ENCODE measurements around the gene KNDC1. TPM values are rescaled to one million over a fixed set of nuclear protein-coding genes. Genes with fewer than 3 reads are reported as not detected.

The KNDC1 gene
- total RNA-seq, 2 donors from 2014 or later = 0.33 to 0.37 TPM

DNA sequence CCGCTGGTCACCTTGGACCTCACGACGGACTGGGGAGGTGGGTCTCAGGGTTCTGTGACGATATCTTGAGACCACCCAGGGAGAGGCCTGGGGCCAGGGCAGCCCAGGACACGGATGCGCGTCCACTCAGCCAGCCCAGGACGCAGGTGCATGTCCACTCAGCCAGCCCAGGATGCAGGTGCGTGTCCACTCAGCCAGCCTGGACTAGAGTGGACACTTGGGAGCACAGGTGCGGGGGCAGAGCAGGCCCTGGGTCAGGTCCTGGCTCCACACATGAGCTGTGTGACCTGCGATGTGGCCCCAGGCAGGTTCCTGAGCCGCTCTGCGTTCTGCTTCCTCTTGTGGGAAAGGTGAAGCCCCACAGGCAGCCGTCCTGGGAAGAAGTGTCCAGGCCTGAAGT lies 22.2 kb downstream of the KNDC1 start:
- DNase-seq (ENCODE audit: low spot score) = no peak

DNA sequence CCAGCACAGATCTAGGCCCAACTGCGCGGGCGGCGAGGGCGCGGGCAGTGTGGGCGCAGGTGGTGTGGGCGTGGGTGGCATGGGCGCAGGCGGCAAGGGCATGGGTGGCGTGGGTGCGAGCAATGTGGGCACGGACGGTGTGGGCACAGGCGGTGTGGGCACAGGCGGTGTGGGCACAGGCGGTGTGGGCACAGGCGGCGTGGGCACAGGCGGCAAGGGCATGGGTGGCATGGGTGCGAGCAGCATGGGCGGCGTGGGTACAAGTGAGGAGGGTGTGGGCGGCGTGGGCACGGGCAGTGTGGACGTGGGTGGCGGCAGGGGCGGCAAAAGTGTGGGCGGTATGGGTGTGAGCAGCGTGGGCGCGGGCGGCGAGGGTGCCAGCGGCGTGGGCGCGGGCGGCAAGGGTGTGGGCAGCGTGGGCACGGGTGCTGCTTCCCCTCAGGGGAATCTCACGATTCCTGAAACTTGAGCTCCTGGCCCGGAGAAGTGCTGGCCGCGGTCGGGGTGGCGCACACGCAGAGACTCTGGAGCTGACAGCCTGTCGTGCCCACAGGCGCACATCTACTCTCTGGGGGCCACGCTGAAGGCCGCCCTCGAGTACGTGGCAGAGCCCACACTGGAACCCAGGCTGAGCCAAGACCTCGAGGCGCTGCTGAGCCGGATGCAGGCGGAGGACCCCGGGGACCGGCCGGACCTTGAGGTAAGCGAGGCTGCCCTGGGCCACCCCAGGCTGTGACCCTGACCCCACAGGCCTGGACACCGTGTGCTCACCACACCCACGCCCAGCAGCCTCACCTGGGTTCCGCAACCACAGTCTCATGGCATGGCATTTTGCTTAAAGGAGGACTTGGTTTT lies 23.0 kb downstream of the KNDC1 start:
- DNase-seq (ENCODE audit: low spot score) = no peak
- intact Hi-C loops (cut with DNase I) = no loop called here

More for the DNA sequence above, 22.2 kb downstream of the KNDC1 start:
- intact Hi-C loops (cut with DNase I) = no loop called here

GRCh38 chr10:133183646-133184378 lies 23.8 kb downstream of the KNDC1 start:
- no peak for DNase-seq (ENCODE audit: low spot score)
- intact Hi-C loops (cut with DNase I) = no loop called here

DNA sequence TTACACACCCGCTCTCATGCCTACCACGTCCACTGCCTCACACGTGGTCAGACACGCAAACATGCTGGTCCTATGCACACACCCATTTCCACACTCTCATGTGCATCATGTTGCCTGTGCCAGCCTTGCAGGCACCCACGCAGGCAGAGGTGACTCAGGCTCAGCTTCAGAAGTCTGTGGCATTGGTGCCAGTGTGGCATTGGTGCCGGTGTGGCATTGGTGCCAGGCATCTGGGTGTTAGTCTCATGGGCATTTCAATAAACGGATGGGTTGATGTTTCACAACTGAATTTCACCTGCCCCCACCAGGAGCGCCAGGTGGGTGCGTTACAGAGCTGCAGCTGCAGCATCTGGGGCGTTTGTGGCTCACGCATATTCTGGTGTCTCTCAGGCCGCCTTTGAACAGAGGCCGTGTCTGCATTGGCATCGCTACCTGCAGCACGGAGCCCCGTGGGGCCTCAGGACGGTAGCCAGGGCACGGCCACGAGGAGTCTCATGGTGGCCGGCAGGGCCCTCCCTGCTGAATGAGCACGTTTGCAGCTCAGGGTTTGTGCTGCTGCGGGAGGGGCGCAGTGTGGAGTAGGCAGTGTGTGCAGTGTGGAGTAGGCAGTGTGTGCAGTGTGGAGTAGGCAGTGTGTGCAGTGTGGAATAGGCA lies 24.7 kb downstream of the KNDC1 start:
- intact Hi-C loops (cut with DNase I) = no loop called here

GRCh38 chr10:133185421-133185820 lies 25.4 kb downstream of the KNDC1 start:
- intact Hi-C loops (cut with DNase I) = no loop called here
- no peak for DNase-seq (ENCODE audit: low spot score)

More for the DNA sequence above, 24.7 kb downstream of the KNDC1 start:
- DNase-seq (ENCODE audit: low spot score) = no peak

- intact Hi-C loops (cut with DNase I) = no loop called here
- DNase-seq (ENCODE audit: low spot score) = no peak
Measured at GRCh38 chr10:133185916-133186315, 25.9 kb downstream of the KNDC1 start.

DNA sequence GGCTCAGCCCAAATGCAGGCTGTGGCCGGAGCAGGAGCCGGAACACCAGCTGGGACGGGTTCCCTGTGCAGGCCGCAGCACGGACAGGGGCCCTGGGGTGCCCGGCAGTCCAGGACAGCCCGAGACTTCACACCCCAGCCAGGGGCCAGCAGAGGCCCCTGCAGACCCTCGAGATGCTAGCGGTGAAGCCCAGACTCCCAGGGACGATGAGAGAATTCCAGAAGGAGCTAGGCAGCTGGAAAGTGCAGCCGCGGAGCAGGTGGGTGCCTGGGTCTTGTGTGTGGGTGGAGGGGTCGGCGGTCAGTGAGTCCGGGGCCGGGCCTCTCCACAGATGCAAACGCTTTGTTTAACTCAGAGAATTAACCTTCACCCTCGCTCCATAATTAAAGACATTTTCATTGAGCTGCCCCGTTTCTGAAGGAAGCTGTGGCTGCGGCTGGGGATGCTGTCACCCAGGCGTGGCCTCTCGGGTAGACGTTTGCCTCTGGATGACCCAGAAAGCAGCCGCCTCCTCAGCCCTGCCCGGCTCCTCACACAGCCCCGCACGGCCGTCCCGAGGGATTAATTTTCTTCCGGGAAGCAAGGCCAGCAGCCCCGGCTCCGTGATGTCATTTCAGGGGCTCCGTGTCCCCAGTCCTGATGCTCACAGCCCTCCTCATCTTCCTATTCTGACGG lies 26.5 kb downstream of the KNDC1 start:
- no peak for DNase-seq (ENCODE audit: low spot score)
- intact Hi-C loops (cut with DNase I) = no loop called here

DNA sequence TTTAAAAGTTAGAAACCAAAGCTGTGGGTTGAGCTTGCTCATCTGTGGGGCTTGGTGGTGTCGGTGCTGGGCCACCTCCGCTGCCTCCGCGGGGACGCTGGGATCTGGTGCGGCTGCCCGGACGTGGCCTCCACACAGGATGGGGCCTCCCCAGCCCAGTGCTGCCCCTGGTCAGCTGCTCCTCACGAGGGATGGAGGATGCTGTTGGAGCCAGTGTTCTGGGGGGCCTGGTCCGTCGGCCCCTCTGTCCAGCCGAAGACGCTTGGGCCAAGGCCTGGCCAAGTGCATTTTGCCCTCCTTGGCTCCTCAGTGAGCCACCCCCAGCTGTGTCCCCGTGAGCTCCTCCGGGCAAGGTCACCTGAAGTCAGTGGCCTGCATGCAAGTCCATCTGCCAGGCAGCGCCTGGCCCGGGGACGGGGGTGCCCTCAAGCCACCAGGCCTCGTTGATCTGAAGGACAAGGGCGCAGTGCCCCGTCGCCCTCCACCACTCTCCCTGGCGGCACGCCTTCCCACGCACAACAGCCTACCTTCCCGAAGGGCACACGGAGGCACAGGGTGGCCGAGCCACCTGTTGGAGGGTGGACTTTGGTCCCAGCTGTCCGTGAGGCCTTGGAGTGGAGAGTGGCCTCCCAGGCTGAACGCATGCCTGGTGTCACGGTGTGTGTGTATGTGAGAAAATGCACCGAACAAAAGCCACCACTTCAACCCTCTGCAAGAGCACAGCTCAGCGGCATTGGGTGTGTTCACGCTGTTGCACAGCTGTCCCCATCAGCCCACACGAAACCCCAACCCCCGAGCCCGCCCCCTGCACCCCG lies 27.3 kb downstream of the KNDC1 start:
- intact Hi-C loops (cut with DNase I) = no loop called here
- no peak for DNase-seq (ENCODE audit: low spot score)

DNA sequence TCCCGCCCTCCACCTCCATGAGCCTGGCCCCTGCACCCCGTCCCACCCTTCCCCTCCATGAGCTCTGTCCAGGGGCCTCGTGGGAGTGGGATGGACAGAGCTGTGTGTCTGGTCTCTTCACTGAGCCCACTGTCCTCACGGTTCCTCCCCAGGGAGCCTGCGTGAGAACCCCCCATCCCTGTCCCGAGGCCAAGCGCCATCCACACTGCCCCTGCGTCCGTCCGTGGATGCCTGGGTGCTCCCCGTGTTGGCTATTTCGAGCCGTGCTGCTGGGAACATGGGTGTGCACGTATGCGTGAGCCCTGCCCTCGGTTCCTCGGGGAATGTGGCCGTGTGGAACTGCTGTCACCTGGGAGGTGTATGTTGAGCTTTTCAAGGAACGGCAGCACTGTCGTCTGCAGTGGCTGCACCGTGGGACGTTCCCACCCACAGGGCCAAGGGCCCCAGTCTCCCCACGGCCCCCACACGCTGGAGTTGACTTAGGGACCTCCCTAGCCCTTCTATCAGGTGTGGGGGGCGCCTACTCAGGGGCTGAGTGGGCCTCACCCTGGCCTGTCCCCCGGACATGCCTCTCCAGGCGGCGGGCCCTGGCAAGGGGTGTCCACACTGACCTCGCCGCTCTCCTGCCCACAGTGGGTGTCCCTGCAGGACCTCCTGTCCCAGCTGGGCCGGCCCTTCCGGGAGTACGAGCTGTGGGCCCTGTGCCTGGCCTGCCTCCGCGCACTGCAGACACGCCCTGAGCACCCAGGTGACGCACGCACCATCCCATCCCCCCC lies 28.1 kb downstream of the KNDC1 start:
- no peak for DNase-seq (ENCODE audit: low spot score)
- intact Hi-C loops (cut with DNase I) = no loop called here

- intact Hi-C loops (cut with DNase I) = no loop called here
- DNase-seq (ENCODE audit: low spot score) = no peak
Measured at GRCh38 chr10:133189256-133189655, 29.2 kb downstream of the KNDC1 start.

DNA sequence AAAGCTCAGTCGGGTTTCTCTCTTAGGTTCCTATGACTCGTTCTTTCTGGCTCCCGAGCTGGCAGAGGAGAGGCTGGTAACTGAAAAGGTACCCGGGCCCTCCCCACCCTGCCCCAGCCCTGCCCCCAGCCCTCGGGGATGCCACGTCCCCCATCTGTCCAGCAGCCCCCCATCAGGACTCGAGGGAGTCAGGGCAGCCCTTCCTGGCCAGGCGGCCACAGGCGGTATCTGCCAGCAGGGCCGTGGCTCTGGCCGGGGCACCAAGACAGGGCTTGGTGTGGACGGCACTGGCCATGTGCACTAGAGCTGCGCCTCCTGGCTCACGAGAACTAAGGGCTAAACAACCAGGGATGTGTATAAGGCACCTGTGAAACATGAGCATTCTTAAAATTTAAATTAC lies 29.7 kb downstream of the KNDC1 start:
- DNase-seq (ENCODE audit: low spot score) = no peak
- intact Hi-C loops (cut with DNase I) = no loop called here

DNA sequence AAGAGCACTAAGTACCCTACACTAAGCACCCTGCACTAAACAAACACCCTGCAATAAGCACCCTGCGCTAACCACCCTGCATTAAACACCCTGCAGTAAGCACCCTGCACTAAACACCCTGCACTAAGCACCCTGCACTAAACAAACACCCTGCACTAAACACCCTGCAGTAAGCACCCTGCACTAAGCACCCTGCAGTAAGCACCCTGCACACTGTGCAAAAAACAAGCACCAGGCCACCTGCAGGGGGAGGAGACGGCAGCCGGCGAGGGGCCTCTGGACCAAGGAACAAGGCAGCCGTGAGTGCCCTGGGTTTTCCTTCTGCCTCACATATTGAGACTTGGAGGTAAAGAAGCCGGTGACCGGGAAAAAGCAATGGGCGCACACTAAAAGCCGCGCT lies 30.2 kb downstream of the KNDC1 start:
- intact Hi-C loops (cut with DNase I) = no loop called here

GRCh38 chr10:133191651-133192050 lies 31.6 kb downstream of the KNDC1 start:
- intact Hi-C loops (cut with DNase I) = no loop called here
- no peak for DNase-seq (ENCODE audit: low spot score)

More for the DNA sequence above, 30.2 kb downstream of the KNDC1 start:
- DNase-seq (ENCODE audit: low spot score) = no peak

DNA sequence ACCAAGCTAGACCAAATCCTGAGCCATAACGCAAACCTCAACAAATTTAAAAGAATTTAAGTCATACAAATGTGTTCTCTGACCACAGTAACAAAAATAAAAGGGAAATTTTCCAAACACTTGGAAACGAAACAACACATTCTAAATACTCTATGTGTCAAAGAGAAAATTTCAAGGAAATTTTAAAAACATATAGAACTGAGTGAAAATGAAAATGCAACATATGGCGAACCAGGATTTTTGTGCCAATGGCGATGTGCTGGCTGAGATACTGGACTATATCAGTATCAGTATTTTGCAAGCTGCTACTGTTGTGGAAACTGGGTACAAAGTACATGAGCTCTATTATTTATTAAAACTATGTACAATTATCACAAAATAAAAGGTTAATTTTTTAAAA lies 34.1 kb downstream of the KNDC1 start:
- no peak for DNase-seq (ENCODE audit: low spot score)
- intact Hi-C loops (cut with DNase I) = no loop called here

- no peak for DNase-seq (ENCODE audit: low spot score)
- intact Hi-C loops (cut with DNase I) = no loop called here
Measured at GRCh38 chr10:133195096-133195495, 35.1 kb downstream of the KNDC1 start.

DNA sequence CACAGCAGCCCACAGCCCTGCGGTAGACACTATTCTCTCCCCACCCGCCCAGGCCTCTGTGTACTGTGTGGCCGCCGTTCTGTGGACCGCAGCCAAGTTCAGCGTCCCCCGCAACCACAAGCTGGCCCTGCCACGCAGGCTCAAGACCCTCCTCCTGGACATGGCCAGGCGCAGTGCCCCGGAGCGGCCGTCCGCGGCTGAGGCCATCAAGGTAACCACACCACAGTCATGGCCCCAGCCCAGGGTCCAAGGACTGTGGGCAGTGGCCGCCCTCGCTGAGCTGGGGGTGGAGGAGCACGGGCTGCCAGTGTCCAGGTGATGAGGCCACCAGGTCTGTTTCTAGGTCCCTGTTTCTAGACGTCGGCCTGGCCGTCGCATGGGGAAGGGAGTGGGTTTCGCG lies 35.6 kb downstream of the KNDC1 start:
- intact Hi-C loops (cut with DNase I) = no loop called here
- DNase-seq (ENCODE audit: low spot score) = no peak

DNA sequence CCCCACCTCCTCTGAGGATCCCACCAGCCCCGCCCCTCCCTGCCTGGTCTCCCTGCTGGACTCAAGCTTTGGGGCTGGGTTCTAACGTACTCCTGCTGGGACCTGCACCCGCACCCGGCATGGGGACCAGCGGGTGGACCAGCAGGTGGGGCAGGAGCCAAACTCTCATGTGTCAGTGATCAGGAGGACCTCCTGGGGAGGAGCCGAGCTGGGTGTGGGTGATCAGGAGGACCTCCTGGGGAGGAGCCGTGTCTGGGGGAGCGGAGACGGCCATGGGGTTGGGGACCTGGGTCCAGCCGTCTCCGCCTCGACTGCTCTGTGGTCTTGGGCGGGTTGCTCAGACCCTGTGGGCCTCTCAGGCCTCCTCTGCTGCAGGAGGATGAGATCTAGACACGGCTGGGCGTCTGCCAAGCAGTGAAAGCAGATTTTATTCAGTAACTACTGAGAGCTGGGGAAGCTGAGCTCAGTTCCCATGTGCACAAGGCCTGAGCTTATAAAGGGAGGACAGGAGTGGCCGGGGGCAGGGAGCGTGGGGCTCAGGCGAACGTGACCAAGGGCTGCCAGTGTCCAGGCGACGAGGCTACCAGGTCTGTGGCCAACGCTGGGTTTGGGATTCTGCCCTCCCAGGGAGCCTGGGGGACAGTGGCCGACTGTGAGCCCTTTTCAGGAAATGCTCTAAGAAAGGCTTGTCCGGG lies 36.3 kb downstream of the KNDC1 start:
- intact Hi-C loops (cut with DNase I) = no loop called here
- no peak for DNase-seq (ENCODE audit: low spot score)
